GM12801 (cell line): Measurements from ENCODE around the gene RAB11FIP4.

Experiments used
- CTCF ChIP-seq: IDR thresholded peaks from one replicate; pipeline ENCODE4 v1.5.1; 2011; ENCODE audit warnings: control low read depth; ENCODE audit not compliant: insufficient read length; ENCODE audit errors: extremely low read depth

The RAB11FIP4 gene

GRCh38 chr17:31540602-31541307 is 149.3 kb downstream of the RAB11FIP4 start:
- no peak for TF ChIP-seq CTCF

GRCh38 chr17:31541559-31541958 is 150.1 kb downstream of the RAB11FIP4 start:
- TF ChIP-seq CTCF = no peak

- no peak for TF ChIP-seq CTCF
These were observed 152.7 kb downstream of the RAB11FIP4 start for GRCh38 chr17:31544186-31544585.

- TF ChIP-seq CTCF = no peak
These were observed 155.2 kb downstream of the RAB11FIP4 start for GRCh38 chr17:31546650-31547049.

- TF ChIP-seq CTCF = no peak
These were observed 157.2 kb downstream of the RAB11FIP4 start for GRCh38 chr17:31548709-31549108.

- TF ChIP-seq CTCF = no peak
These were observed 157.6 kb downstream of the RAB11FIP4 start for GRCh38 chr17:31549121-31549524.

GRCh38 chr17:31549525-31550388 is 158.3 kb downstream of the RAB11FIP4 start:
- TF ChIP-seq CTCF = no peak
